ENCODE data around the gene C11orf52. TPM values are rescaled to one million over a fixed set of nuclear protein-coding genes. Genes with fewer than 3 reads are reported as not detected.
A peak's percentile ranks its signal among the peaks of the same experiment; 100 is the strongest.

C11orf52 gene
- total and polyA plus RNA-seq, 4 donors: 4.2 to 10.9 (median 7.4) TPM

DNA sequence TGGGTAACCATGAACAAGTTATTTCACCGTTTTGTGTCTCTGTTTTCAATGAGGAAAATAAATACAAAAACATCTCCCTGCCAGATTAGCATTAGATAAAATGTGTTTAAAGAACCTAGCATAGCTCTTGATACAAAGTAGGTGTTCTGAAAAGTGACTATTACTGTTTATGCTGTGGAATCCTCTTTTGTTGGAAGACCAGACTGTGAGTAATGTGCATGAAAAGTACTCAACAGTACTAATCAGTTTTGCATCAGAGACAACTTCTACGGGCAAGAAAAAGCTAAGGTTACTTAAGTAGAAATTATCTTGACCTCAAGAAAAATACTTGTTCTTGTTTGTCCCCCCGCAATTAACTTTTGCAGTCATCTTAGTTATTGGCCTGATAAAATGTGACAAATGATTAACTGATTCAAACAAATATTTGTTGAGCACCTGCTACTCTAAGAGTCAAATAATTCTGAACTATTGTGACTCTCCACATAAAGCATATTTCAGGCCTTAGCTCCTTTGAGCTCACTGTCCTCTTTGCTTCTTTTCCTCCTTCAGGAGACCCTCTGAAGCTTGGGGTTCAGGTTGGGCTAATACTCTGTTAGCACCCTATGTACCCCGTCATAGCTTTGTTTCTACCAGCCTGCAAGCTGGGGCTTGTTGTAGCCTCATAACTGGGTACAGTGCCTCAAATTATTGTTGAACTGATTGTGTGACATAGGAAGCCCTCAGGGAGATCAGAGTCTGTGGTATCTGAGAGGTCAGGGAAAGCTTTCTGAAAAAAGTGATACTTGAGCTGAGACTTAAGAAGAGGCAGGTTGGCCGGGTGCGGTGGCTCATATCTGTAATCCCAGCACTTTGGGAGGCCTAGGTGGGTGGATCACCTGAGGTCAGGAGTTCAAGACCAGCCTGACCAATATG lies 42.9 kb downstream of the C11orf52 start:
- peak overlapping the region in 1 of 2 donors; percentile 38 for H3K27ac ChIP-seq (ENCODE audit: low read depth in 1 of 2, low read length in 2 of 2)
- peaks cover 0 to 17% (median 9%) of the 10 kb centered on the region in 4 donors for H3K4me1 ChIP-seq (ENCODE audit: control insufficient read depth in 4 of 4, insufficient read depth in 4 of 4, low read length in 3 of 4)
- H3K27me3 ChIP-seq (ENCODE audit: control insufficient read depth in 4 of 4, insufficient read depth in 4 of 4, low read length in 3 of 4): no peaks in the 10 kb centered on the region
- H3K4me3 ChIP-seq (ENCODE audit: low read depth in 1 of 3, low read length in 3 of 3): no peak overlapping the region
- H3K9me3 ChIP-seq (ENCODE audit: control insufficient read depth in 4 of 4, low read length in 3 of 4): no peaks in the 10 kb centered on the region
- 68% methylated on average over 6 of the region's 6 CpGs for WGBS
- TF ChIP-seq SP1 (IDR thresholded peaks at IDR 0.05): no peak
- TF ChIP-seq FOXA2 (IDR thresholded peaks at IDR 0.05): no peak
- TF ChIP-seq RXRA (IDR thresholded peaks at IDR 0.05): no peak
- TF ChIP-seq JUND (IDR thresholded peaks at IDR 0.05): no peak
- TF ChIP-seq NR2F2 (IDR thresholded peaks at IDR 0.05): no peak
- no peak for TF ChIP-seq ATF3 (IDR thresholded peaks at IDR 0.05)
- TF ChIP-seq TAF1 (conservative IDR thresholded peaks at IDR 0.05): no peak
- TF ChIP-seq, protein P1, sequence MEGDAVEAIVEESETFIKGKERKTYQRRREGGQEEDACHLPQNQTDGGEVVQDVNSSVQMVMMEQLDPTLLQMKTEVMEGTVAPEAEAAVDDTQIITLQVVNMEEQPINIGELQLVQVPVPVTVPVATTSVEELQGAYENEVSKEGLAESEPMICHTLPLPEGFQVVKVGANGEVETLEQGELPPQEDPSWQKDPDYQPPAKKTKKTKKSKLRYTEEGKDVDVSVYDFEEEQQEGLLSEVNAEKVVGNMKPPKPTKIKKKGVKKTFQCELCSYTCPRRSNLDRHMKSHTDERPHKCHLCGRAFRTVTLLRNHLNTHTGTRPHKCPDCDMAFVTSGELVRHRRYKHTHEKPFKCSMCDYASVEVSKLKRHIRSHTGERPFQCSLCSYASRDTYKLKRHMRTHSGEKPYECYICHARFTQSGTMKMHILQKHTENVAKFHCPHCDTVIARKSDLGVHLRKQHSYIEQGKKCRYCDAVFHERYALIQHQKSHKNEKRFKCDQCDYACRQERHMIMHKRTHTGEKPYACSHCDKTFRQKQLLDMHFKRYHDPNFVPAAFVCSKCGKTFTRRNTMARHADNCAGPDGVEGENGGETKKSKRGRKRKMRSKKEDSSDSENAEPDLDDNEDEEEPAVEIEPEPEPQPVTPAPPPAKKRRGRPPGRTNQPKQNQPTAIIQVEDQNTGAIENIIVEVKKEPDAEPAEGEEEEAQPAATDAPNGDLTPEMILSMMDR (IDR thresholded peaks at IDR 0.05; ENCODE audit: low read depth, low read length, missing input control): no peak
- no peak for TF ChIP-seq EGR1 (IDR thresholded peaks at IDR 0.05; ENCODE audit: low read depth in 2 of 2)
- TF ChIP-seq YY1 (IDR thresholded peaks at IDR 0.05): no peak
- no peak for TF ChIP-seq GABPA (IDR thresholded peaks at IDR 0.05 in 1 of 2, conservative IDR thresholded peaks at IDR 0.05 in 1 of 2)
- no peak for TF ChIP-seq HNF4G (IDR thresholded peaks at IDR 0.05)
- TF ChIP-seq, protein P2, sequence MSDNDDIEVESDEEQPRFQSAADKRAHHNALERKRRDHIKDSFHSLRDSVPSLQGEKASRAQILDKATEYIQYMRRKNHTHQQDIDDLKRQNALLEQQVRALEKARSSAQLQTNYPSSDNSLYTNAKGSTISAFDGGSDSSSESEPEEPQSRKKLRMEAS (IDR thresholded peaks at IDR 0.05): no peak
- no peak for TF ChIP-seq HNF4A (conservative IDR thresholded peaks at IDR 0.05)
- no peak for TF ChIP-seq FOXA1 (IDR thresholded peaks at IDR 0.05)
- TF ChIP-seq, protein P3, sequence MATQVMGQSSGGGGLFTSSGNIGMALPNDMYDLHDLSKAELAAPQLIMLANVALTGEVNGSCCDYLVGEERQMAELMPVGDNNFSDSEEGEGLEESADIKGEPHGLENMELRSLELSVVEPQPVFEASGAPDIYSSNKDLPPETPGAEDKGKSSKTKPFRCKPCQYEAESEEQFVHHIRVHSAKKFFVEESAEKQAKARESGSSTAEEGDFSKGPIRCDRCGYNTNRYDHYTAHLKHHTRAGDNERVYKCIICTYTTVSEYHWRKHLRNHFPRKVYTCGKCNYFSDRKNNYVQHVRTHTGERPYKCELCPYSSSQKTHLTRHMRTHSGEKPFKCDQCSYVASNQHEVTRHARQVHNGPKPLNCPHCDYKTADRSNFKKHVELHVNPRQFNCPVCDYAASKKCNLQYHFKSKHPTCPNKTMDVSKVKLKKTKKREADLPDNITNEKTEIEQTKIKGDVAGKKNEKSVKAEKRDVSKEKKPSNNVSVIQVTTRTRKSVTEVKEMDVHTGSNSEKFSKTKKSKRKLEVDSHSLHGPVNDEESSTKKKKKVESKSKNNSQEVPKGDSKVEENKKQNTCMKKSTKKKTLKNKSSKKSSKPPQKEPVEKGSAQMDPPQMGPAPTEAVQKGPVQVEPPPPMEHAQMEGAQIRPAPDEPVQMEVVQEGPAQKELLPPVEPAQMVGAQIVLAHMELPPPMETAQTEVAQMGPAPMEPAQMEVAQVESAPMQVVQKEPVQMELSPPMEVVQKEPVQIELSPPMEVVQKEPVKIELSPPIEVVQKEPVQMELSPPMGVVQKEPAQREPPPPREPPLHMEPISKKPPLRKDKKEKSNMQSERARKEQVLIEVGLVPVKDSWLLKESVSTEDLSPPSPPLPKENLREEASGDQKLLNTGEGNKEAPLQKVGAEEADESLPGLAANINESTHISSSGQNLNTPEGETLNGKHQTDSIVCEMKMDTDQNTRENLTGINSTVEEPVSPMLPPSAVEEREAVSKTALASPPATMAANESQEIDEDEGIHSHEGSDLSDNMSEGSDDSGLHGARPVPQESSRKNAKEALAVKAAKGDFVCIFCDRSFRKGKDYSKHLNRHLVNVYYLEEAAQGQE (IDR thresholded peaks at IDR 0.05): no peak
- TF ChIP-seq, protein P4, sequence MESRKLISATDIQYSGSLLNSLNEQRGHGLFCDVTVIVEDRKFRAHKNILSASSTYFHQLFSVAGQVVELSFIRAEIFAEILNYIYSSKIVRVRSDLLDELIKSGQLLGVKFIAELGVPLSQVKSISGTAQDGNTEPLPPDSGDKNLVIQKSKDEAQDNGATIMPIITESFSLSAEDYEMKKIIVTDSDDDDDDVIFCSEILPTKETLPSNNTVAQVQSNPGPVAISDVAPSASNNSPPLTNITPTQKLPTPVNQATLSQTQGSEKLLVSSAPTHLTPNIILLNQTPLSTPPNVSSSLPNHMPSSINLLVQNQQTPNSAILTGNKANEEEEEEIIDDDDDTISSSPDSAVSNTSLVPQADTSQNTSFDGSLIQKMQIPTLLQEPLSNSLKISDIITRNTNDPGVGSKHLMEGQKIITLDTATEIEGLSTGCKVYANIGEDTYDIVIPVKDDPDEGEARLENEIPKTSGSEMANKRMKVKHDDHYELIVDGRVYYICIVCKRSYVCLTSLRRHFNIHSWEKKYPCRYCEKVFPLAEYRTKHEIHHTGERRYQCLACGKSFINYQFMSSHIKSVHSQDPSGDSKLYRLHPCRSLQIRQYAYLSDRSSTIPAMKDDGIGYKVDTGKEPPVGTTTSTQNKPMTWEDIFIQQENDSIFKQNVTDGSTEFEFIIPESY (IDR thresholded peaks at IDR 0.05): no peak
- TF ChIP-seq RAD21 (IDR thresholded peaks at IDR 0.05): no peak
- no peak overlapping the region for H3K9ac ChIP-seq (ENCODE audit: low read depth in 1 of 2, low read length in 2 of 2)
- DNase-seq (ENCODE audit: low spot score): no peak
- no peaks in the 10 kb centered on the region for H3K36me3 ChIP-seq (ENCODE audit: control insufficient read depth in 4 of 4, insufficient read depth in 3 of 4, low read depth in 1 of 4, low read length in 3 of 4)
